Measurements from ENCODE around the gene NEUROD2.

Gene NEUROD2

DNA sequence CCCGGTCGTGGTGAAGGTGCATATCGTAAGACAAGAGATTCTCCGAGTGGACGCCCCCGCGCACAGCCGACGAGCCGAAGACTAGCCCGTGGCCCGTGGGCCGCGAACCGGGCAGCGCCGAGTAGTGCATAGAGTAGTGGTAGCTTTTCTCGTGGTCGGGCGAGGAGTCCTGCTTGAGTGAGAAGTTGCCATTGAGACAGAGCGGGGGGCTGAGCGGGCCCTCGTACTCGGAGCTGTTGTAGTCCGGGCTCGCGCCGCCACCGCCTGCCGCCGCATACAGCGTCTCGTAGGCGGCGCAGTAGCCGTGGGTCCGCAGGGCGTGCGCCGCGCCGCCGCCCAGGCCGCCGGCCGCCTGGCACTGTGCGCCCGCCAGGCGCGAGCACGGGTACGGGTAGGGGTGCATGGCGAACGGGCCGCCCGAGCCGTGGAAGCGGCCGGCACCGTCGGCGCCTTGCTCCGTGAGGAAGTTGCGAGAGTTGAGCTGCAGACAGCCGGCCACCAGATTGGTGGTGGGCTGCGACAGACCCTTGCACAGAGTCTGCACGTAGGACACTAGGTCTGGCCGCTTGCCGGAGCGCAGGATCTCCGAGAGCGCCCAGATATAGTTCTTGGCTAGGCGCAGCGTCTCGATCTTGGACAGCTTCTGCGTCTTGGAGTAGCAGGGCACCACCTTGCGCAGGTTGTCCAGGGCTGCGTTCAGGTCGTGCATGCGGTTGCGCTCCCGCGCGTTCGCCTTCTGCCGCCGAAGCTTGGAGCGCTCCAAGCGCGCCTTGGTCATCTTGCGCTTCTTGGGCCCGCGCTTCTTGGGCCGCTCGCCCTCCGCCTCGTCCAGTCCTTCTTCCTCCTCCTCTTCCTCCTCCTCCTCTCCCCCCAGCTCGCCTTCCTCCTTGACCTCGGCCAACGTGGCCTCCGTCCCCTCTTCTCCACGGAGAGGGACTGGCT, 2.0 kb downstream of the NEUROD2 start:
- Histone ChIP-seq H3K4me1 (ENCODE audit: control insufficient read depth in 1 of 2, insufficient read depth in 1 of 2, low read depth in 1 of 2, low read length in 1 of 2) (peaks cover 0 to 4% of the 10 kb centered on the region in 2 experiments), H3K27me3 (peaks cover 100% of the 10 kb centered on the region), H3K4me3 (ENCODE audit: low read depth in 1 of 2, low read length in 1 of 2) (no peak overlapping the region), H3K36me3 (no peaks in the 10 kb centered on the region), H3K27ac (no peak overlapping the region), H3K9me3 (no peaks in the 10 kb centered on the region)
- TF ChIP-seq, protein P1, sequence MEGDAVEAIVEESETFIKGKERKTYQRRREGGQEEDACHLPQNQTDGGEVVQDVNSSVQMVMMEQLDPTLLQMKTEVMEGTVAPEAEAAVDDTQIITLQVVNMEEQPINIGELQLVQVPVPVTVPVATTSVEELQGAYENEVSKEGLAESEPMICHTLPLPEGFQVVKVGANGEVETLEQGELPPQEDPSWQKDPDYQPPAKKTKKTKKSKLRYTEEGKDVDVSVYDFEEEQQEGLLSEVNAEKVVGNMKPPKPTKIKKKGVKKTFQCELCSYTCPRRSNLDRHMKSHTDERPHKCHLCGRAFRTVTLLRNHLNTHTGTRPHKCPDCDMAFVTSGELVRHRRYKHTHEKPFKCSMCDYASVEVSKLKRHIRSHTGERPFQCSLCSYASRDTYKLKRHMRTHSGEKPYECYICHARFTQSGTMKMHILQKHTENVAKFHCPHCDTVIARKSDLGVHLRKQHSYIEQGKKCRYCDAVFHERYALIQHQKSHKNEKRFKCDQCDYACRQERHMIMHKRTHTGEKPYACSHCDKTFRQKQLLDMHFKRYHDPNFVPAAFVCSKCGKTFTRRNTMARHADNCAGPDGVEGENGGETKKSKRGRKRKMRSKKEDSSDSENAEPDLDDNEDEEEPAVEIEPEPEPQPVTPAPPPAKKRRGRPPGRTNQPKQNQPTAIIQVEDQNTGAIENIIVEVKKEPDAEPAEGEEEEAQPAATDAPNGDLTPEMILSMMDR (IDR thresholded peaks at IDR 0.05) = no peak

DNA sequence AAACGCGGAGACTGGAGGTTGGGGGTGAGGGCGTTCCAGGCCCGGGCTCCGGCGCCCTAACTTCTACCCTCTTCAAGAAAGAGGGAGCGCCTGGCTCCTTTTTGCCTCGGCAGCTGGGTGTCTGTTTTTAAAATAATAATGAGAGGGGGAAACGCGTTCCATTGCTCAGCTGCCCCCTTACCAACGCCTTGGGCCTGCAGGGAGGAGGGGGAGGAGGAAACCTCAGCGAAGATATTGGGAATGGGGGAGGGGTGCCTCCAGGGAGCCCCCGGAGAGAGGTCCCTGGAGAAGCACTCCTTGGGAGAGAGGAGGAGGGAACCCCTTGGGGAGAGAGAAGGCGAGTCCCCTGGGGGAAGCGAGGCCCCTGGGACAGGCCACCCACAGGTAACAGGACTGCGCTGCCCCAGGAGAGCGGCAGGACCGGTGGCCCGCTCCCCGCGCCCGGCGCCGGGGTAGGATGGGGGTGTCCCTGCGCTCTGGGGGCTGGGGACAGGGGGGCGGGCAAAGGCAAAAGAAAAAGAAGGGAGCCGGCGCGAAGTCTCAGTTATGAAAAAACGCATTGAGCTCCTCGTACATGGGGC, 2.7 kb downstream of the NEUROD2 start:
- Histone ChIP-seq H3K4me1 (ENCODE audit: control insufficient read depth in 1 of 2, insufficient read depth in 1 of 2, low read depth in 1 of 2, low read length in 1 of 2) (peaks cover 0 to 4% of the 10 kb centered on the region in 2 experiments), H3K36me3 (no peaks in the 10 kb centered on the region), H3K27me3 (peaks cover 100% of the 10 kb centered on the region), H3K27ac (no peak overlapping the region), H3K9me3 (no peaks in the 10 kb centered on the region), H3K4me3 (ENCODE audit: low read depth in 1 of 2, low read length in 1 of 2) (no peak overlapping the region)
- TF ChIP-seq, protein P1 (IDR thresholded peaks at IDR 0.05) = no peak

DNA sequence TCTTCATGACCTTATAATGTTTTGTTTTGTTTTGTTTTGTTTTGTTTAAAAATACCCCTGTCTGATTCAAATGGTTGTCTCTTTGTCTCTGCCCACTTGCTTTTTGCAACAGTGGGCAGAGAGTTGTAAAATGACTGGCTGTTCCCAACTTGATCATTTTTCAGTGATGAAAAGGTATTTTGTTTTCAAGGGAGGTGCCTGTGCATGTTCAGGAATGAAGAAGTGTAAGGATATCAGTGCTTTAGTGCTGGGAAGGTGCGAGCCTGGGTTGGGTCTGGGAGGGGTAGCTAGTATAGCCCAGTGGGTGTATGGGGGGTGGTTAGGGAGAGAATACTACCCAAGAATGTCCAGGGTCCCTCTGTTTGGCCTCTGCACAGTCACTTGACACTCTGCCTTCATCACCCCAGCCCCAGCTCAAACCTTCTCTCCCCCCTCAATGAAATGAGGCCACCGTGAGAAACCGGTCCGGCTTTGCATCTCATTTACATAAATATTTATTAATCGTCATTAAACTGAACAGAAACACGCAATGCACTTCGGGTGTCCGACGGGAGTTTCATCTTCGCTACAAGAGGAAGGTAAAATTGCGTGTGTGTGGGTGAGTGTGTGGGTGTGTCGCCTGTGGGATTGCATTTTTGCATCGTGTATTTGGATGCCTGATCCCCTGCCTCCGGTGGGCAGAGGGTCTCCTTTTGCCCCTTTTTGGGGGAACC, 4.3 kb downstream of the NEUROD2 start:
- Histone ChIP-seq H3K36me3 (no peaks in the 10 kb centered on the region), H3K4me1 (ENCODE audit: control insufficient read depth in 1 of 2, insufficient read depth in 1 of 2, low read depth in 1 of 2, low read length in 1 of 2) (peaks cover 0 to 4% of the 10 kb centered on the region in 2 experiments), H3K9me3 (no peaks in the 10 kb centered on the region), H3K4me3 (ENCODE audit: low read depth in 1 of 2, low read length in 1 of 2) (no peak overlapping the region), H3K27me3 (peaks cover 100% of the 10 kb centered on the region), H3K27ac (no peak overlapping the region)
- TF ChIP-seq, protein P1 (IDR thresholded peaks at IDR 0.05) = no peak

DNA sequence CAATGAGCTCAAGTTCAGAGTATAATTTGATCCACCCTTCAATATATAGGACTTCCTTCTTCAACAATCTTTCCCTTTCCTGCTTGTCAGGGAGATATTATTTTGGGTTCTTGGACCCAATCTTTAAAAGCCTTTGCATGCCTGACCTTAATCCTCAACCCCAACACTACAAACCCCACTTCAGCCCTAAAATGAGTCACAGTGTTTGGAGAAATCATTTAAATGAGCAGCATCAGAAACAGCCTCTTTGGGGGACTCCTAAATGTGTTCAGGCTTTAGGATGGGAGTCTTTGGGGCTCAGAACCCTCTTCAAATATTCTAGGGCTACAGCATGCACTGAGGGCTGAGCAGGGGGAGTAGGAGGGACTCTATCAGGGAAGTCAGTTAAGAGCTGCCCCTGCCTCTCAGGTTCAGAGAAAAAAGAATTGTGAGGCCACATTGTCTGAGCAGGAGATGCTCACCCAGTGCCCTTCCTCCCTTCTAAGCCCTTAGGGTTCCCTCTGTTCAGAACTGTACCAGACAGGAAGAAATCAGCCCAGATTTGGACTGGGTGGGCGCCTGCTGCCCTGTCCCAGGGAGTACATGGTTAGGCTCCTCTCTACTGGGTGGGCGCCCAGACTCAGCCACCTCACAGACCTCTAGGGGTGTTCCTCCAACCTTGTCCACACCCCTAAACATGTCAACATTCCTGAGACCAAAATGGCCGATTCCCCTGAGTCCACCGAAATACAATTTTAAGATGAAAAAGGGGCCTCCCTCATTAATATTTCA, 5.0 kb downstream of the NEUROD2 start:
- TF ChIP-seq, protein P1 (IDR thresholded peaks at IDR 0.05) = no peak
- Histone ChIP-seq H3K9me3 (no peaks in the 10 kb centered on the region), H3K4me3 (ENCODE audit: low read depth in 1 of 2, low read length in 1 of 2) (no peak overlapping the region), H3K27me3 (peaks cover 100% of the 10 kb centered on the region), H3K36me3 (no peaks in the 10 kb centered on the region), H3K27ac (no peak overlapping the region), H3K4me1 (ENCODE audit: control insufficient read depth in 1 of 2, insufficient read depth in 1 of 2, low read depth in 1 of 2, low read length in 1 of 2) (peaks cover 0 to 4% of the 10 kb centered on the region in 2 experiments)

Measured in neutrophil (primary cell).